OCI-LY7 (cell line): Measurements from ENCODE around the gene DIPK1B. TPM values are rescaled to one million over a fixed set of nuclear protein-coding genes. Genes with fewer than 3 reads are reported as not detected.

Source experiments
- BruUV-seq: library from RNA; stranded (reverse); fragments of 400-500 nt; replicated peaks from 2 replicates; lab custom pipeline; 2021; lab: Mats Ljungman, UMichigan
- CTCF ChIA-PET: fragments of 300-600 bp; sonication (Branson Sonifier 250); formaldehyde crosslinking; loops from one replicate; lab custom pipeline; 2022; ENCODE audit warnings: antibody characterized with exemption; ENCODE audit not compliant: unreplicated experiment; lab: Charles Lee
- POLR2A ChIA-PET: fragments of 300-600 bp; sonication (Branson Sonifier 250); formaldehyde crosslinking; loops from one replicate; lab custom pipeline; 2022; ENCODE audit warnings: antibody characterized with exemption; lab: Charles Lee
- DNase-seq: peaks from one replicate; pipeline ENCODE4 v3.0.0-alpha.2; 2015; ENCODE audit warnings: low spot score
- H2AFZ ChIP-seq: fragments of 200-600 bp; sonication (generic), shearing (Covaris generic); 2 replicates; pipeline ENCODE4 v1.6.1; 2014; ENCODE audit warnings: mild to moderate bottlenecking, antibody characterized with exemption, low read length, moderate library complexity
- H3K27ac ChIP-seq: fragments of 200-600 bp; sonication (generic); 2 replicates; pipeline ENCODE4 v1.5.1; 2014; ENCODE audit warnings: mixed run types, low read depth, mild to moderate bottlenecking, moderate library complexity, low read length, inconsistent platforms; ENCODE audit not compliant: poor library complexity, severe bottlenecking
- H3K36me3 ChIP-seq: fragments of 200-600 bp; sonication (generic); 2 replicates; pipeline ENCODE4 v1.6.1; 2014; ENCODE audit warnings: mild to moderate bottlenecking, antibody characterized with exemption, low read length, moderate library complexity, mixed read lengths; ENCODE audit not compliant: insufficient read depth
- H3K4me1 ChIP-seq: fragments of 200-600 bp; sonication (generic); 2 replicates; pipeline ENCODE4 v1.5.1; 2014; ENCODE audit warnings: mild to moderate bottlenecking, low read length; ENCODE audit not compliant: insufficient read depth, poor library complexity, severe bottlenecking
- H3K4me2 ChIP-seq: fragments of 200-600 bp; sonication (generic); 2 replicates; pipeline ENCODE4 v1.6.1; 2014; ENCODE audit warnings: mild to moderate bottlenecking, low read length
- H3K4me3 ChIP-seq: fragments of 200-600 bp; sonication (generic); 2 replicates; pipeline ENCODE4 v1.5.1; 2014; ENCODE audit warnings: mild to moderate bottlenecking, low read depth, low read length; ENCODE audit not compliant: poor library complexity, severe bottlenecking
- H3K79me2 ChIP-seq: fragments of 200-600 bp; sonication (generic); 2 replicates; pipeline ENCODE4 v1.6.1; 2016; ENCODE audit warnings: low read depth, mild to moderate bottlenecking, low read length, moderate library complexity, mixed read lengths; ENCODE audit not compliant: insufficient read depth
- H3K9me2 ChIP-seq: fragments of 200-600 bp; sonication (generic); 2 replicates; pipeline ENCODE4 v1.6.1; 2016; ENCODE audit warnings: mild to moderate bottlenecking, low read length, mixed read lengths; ENCODE audit not compliant: insufficient read depth
- H3K9me3 ChIP-seq: fragments of 200-600 bp; sonication (generic); 2 replicates; pipeline ENCODE4 v1.6.1; 2014; ENCODE audit warnings: mild to moderate bottlenecking, mixed run types, low read length, mixed read lengths
- H4K20me1 ChIP-seq: fragments of 200-600 bp; sonication (generic); 2 replicates; pipeline ENCODE4 v1.6.1; 2014; ENCODE audit warnings: mild to moderate bottlenecking, antibody characterized with exemption, low read length, moderate library complexity, mixed read lengths; ENCODE audit not compliant: insufficient read depth
- EZH2phosphoT487 ChIP-seq: fragments of 200-600 bp; sonication (generic); IDR thresholded peaks from 2 replicates; pipeline ENCODE4 v1.6.1; 2018; ENCODE audit warnings: low read depth, borderline replicate concordance, mild to moderate bottlenecking, mixed run types, antibody characterized with exemption, low read length, moderate library complexity, mixed read lengths
- intact Hi-C: fragments of 100-400 bp; cut with micrococcal nuclease; formaldehyde crosslinking; loops from one replicate; pipeline ENCODE4 v1.10.0; 2022; ENCODE audit not compliant: unreplicated experiment
- total RNA-seq, 2 experiments: library from RNA; depleted of rRNA in 1 of 2; stranded (reverse); fragments of >200 nt in 1 of 2; shearing (Covaris generic) in 1 of 2; gene quantifications; 2 replicates each; pipeline ENCODE4 v1.2.3, GENCODE V29; 2014 to 2022
- TF ChIP-seq, protein P1 (sequence below): fragments of 200-600 bp; sonication (generic); conservative IDR thresholded peaks from 2 replicates; pipeline ENCODE4 v1.5.1; 2014; ENCODE audit warnings: mild to moderate bottlenecking, antibody characterized with exemption, low read length, moderate library complexity, mixed read lengths

DIPK1B gene
- total RNA-seq, 2 experiments from 2014 or later = 0.30 to 13.3 TPM

- no TSS peak for BruUV-seq
- Histone ChIP-seq H3K4me3 (no peak overlapping the region), H3K36me3 (no peaks in the 10 kb centered on the region), H3K4me2 (no peak overlapping the region), H3K27ac (no peak overlapping the region), H4K20me1 (no peaks in the 10 kb centered on the region), H3K4me1 (no peaks in the 10 kb centered on the region), H2AFZ (no peak overlapping the region), H3K79me2 (no peaks in the 10 kb centered on the region), H3K9me3 (no peaks in the 10 kb centered on the region), H3K9me2 (no peaks in the 10 kb centered on the region)
- intact Hi-C loops = no loop called here
- ChIA-PET CTCF (no interaction called here), POLR2A (no interaction called here)
- no peak for TF ChIP-seq EZH2phosphoT487
- TF ChIP-seq, protein P1, sequence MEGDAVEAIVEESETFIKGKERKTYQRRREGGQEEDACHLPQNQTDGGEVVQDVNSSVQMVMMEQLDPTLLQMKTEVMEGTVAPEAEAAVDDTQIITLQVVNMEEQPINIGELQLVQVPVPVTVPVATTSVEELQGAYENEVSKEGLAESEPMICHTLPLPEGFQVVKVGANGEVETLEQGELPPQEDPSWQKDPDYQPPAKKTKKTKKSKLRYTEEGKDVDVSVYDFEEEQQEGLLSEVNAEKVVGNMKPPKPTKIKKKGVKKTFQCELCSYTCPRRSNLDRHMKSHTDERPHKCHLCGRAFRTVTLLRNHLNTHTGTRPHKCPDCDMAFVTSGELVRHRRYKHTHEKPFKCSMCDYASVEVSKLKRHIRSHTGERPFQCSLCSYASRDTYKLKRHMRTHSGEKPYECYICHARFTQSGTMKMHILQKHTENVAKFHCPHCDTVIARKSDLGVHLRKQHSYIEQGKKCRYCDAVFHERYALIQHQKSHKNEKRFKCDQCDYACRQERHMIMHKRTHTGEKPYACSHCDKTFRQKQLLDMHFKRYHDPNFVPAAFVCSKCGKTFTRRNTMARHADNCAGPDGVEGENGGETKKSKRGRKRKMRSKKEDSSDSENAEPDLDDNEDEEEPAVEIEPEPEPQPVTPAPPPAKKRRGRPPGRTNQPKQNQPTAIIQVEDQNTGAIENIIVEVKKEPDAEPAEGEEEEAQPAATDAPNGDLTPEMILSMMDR = no peak
- no peak for DNase-seq
Measured at GRCh38 chr9:136693135-136693489, 19.3 kb upstream of the DIPK1B start.

DNA sequence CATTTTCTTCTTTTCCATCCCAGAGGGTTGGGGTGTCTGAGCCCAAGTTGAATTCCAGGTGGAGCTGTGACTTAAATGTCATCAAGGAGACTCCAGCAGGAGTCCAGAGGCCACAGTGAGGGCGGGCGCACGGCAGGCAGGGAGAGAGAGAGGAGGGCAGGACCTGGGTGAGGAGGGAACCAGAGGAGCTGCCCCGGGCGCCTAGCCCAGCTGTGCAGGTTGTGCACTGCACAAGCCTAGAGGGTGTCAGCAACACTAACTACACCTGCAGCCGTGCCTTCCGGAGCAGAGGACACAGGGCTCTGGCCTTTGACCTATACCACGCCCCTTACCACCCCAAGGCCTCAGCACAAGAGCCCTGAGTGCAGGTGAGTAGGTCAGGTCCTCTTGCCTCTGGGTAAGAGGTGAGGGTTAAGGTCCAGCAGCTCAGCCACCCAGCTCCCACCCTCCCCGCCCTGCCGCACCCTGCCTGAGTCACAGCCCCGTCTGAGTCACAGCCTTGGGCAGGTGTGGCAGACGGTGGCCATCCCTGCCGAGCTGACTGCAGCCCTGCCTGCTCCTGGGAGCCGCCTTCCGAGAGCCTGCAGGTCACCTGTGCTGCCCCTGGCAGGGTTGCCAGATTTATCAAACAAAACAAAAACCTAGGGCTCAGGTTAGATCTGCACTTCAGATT, 18.7 kb upstream of the DIPK1B start:
- ChIA-PET POLR2A (no interaction called here), CTCF (no interaction called here)
- H2AFZ ChIP-seq = no peak overlapping the region
- BruUV-seq = no TSS peak
- TF ChIP-seq EZH2phosphoT487 = no peak
- TF ChIP-seq, protein P1 = no peak
- intact Hi-C loops = no loop called here
- no peak overlapping the region for H3K4me2 ChIP-seq
- H3K79me2 ChIP-seq = no peaks in the 10 kb centered on the region
- no peak for DNase-seq
- H3K9me3 ChIP-seq = no peaks in the 10 kb centered on the region
- H3K36me3 ChIP-seq = no peaks in the 10 kb centered on the region
- no peak overlapping the region for H3K27ac ChIP-seq
- no peaks in the 10 kb centered on the region for H3K4me1 ChIP-seq
- no peak overlapping the region for H3K4me3 ChIP-seq
- no peaks in the 10 kb centered on the region for H3K9me2 ChIP-seq
- no peaks in the 10 kb centered on the region for H4K20me1 ChIP-seq

DNA sequence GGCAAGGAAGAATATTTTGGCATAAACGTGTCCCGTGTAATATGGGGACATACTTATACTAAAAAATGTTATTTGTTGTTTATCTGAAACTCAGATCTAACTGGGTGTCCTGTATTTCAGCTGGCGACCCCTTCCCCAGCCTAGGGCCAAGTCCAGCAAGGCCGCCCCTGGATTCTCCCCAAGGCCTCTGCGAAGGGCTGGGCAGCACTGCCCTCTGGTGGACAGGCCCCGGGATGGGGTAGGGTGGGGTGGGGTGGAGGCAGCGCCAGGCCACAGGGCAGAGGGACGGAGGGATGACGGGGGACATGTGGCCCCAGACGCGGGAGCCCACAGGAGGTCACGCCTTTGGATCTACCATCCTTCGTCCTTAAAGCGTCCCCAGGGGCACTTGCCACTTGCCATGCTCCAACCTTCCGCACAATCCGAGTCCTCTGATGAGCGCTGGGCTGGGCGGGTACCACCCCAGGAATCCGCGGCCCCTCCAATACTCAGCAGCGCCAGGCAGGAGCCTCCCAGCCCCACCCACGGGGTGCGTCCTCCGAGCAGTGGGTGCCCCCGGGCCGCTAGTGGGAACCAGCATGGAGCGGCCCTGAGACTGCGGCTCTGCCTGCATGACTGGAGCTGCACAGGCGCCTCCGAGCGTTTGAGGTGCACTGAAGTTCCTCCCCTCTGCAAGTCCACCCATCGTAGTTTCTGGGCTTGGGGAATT, 18.1 kb upstream of the DIPK1B start:
- intact Hi-C loops = no loop called here
- Histone ChIP-seq H3K9me3 (no peaks in the 10 kb centered on the region), H3K9me2 (no peaks in the 10 kb centered on the region), H4K20me1 (no peaks in the 10 kb centered on the region), H3K27ac (no peak overlapping the region), H3K36me3 (no peaks in the 10 kb centered on the region), H3K4me1 (no peaks in the 10 kb centered on the region), H2AFZ (no peak overlapping the region), H3K79me2 (no peaks in the 10 kb centered on the region), H3K4me3 (no peak overlapping the region), H3K4me2 (no peak overlapping the region)
- BruUV-seq = no TSS peak
- ChIA-PET POLR2A (no interaction called here), CTCF (no interaction called here)
- TF ChIP-seq, protein P1 = peak; percentile 63
- TF ChIP-seq EZH2phosphoT487 = no peak
- no peak for DNase-seq
